Activated CD4-positive, alpha-beta memory T cell treated with anti-CD3 and anti-CD28 coated beads for 36 hours (primary cell): ENCODE results near the gene CFAP99. TPM values are rescaled to one million over a fixed set of nuclear protein-coding genes. Genes with fewer than 3 reads are reported as not detected.

Source experiments
- CTCF ChIA-PET: fragments of 350-600 bp; sonication (Branson Sonifier 250); formaldehyde crosslinking; loops from one replicate; lab custom pipeline; 2021; ENCODE audit warnings: antibody characterized with exemption, inconsistent platforms; lab: Charles Lee
- POLR2A ChIA-PET: fragments of 350-600 bp; sonication (Branson Sonifier 250); formaldehyde crosslinking; loops from one replicate; lab custom pipeline; 2021; ENCODE audit warnings: antibody characterized with exemption; lab: Charles Lee
- DNase-seq: peaks from one replicate; pipeline ENCODE4 v3.0.0-alpha.2; 2020
- H3K27ac Mint-ChIP-seq: one replicate; pipeline ENCODE4 v1.8.0; 2021; ENCODE audit warnings: mixed read lengths
- H3K27me3 Mint-ChIP-seq: one replicate; pipeline ENCODE4 v1.8.0; 2021; ENCODE audit warnings: mixed read lengths
- H3K36me3 Mint-ChIP-seq: one replicate; pipeline ENCODE4 v1.8.0; 2021; ENCODE audit warnings: mixed read lengths
- H3K4me1 Mint-ChIP-seq: one replicate; pipeline ENCODE4 v1.8.0; 2021; ENCODE audit warnings: low read depth, mixed read lengths
- H3K4me3 Mint-ChIP-seq: one replicate; pipeline ENCODE4 v1.8.0; 2021; ENCODE audit warnings: mild to moderate bottlenecking, mixed read lengths
- H3K9me3 Mint-ChIP-seq: one replicate; pipeline ENCODE4 v1.8.0; 2021; ENCODE audit warnings: mixed read lengths
- intact Hi-C: fragments of 100-400 bp; cut with micrococcal nuclease; formaldehyde crosslinking; loops from one replicate; pipeline ENCODE4 v1.15.1; 2023
- total RNA-seq, 2 experiments: library from RNA; stranded (reverse); gene quantifications; one replicate each; pipeline ENCODE4 v1.2.3, GENCODE V29; 2021

Gene CFAP99
- total RNA-seq, 2 experiments from 2014 or later: not detected

DNA sequence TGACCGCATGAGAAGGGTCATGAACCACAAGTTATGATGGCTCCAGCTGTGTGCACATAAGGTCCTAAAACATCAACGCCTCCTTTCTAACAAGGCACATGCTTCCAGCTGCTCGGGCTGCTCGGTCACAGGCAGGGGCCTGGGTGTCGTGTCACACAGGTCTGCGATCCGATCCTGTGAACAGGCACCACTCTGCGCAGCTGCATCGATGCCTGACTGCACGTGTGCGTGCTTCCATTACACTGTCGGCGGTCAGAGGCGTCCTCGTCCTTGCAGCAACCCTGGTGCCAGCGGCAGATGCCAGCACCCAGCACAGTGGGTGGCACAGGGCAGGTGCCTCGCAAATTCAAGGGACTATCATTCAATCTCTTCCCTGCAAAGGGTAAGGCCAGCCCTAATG, 24.2 kb upstream of the CFAP99 start:
- CTCF ChIA-PET: interaction anchor here (1.5 kb wide), 1 partner anchor 47 kb away, joined by 5 read pairs; no protein-coding TSS in a partner anchor
- H3K36me3 Mint-ChIP-seq: peaks cover 3% of the 10 kb centered on the region
- intact Hi-C loops: no loop called here
- H3K4me3 Mint-ChIP-seq: no peak overlapping the region
- POLR2A ChIA-PET: interaction anchor here (0.8 kb wide), 1 partner anchor 17 kb away, joined by 3 read pairs; no protein-coding TSS in a partner anchor
- H3K27ac Mint-ChIP-seq: no peak overlapping the region
- DNase-seq: no peak
- H3K27me3 Mint-ChIP-seq: no peaks in the 10 kb centered on the region
- H3K9me3 Mint-ChIP-seq: no peaks in the 10 kb centered on the region
- H3K4me1 Mint-ChIP-seq: peaks cover 22% of the 10 kb centered on the region

- Mint-ChIP-seq H3K27ac (no peak overlapping the region), H3K4me1 (peaks cover 22% of the 10 kb centered on the region), H3K36me3 (peaks cover 3% of the 10 kb centered on the region), H3K27me3 (no peaks in the 10 kb centered on the region), H3K4me3 (no peak overlapping the region), H3K9me3 (no peaks in the 10 kb centered on the region)
- no peak for DNase-seq
- ChIA-PET POLR2A (no interaction called here), CTCF (interaction anchor here (1.5 kb wide), 1 partner anchor 47 kb away, joined by 5 read pairs; no protein-coding TSS in a partner anchor)
- intact Hi-C loops: no loop called here
Measured at GRCh38 chr4:2395038-2395437, 23.7 kb upstream of the CFAP99 start.

DNA sequence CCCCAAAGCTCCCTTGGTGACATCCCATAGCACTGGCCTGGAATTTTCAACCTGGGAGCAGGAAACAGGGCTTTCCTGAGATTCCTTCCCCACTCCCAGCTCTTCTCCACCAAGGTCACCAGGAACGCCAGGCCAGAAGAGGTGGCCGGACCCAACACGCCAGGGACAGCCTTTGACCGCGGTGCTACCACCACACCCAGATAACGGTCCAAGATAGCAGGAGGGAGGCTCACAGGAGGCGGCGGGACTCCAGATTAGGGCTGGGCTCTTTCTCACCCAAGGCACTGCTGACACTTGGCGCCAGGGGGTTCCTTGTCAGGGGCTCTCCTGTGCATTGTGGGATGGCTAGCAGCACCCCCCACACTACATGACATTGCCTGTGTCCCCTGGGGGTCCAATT, 23.2 kb upstream of the CFAP99 start:
- no peak for DNase-seq
- CTCF ChIA-PET: no interaction called here

DNA sequence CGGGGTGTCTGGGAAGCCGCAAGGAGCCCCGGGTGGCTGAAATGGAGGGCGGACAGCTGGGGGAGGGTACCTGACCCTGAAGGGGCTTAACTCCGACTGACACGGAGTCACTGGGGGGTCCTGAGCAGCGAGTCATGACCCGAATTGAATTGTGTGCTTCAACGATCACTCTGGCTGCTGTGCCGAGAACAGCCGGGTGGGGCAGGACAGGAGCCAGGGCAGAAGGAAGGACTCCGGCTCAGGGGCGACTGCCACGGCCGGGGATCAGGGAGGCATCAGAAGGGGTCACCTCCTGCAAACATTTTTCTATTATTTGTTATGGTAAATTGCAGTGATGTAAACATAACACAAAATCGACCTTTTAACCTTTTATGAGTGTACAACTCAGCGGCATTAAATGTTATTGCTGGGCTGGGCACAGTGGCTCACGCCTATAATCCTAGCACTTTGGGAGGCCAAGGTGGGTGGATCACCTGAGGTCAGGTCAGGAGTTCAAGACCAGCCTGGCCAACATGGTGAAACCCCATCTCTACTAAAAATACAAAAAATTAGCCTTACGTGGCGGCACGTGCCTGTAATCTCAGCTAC, 21.9 kb upstream of the CFAP99 start:
- ChIA-PET POLR2A (no interaction called here), CTCF (no interaction called here)
- H3K4me1 Mint-ChIP-seq: peaks cover 26% of the 10 kb centered on the region
- peaks cover 3% of the 10 kb centered on the region for H3K36me3 Mint-ChIP-seq
- no peaks in the 10 kb centered on the region for H3K27me3 Mint-ChIP-seq
- DNase-seq: no peak
- H3K9me3 Mint-ChIP-seq: no peaks in the 10 kb centered on the region
- intact Hi-C loops: no loop called here
- H3K27ac Mint-ChIP-seq: no peak overlapping the region
- H3K4me3 Mint-ChIP-seq: no peak overlapping the region

More for the DNA sequence above, 23.2 kb upstream of the CFAP99 start:
- Mint-ChIP-seq H3K27me3 (no peaks in the 10 kb centered on the region), H3K4me3 (no peak overlapping the region), H3K4me1 (peaks cover 22% of the 10 kb centered on the region), H3K9me3 (no peaks in the 10 kb centered on the region), H3K27ac (no peak overlapping the region), H3K36me3 (peaks cover 3% of the 10 kb centered on the region)
- POLR2A ChIA-PET: no interaction called here
- intact Hi-C loops: no loop called here

GRCh38 chr4:2397596-2398379, 21.0 kb upstream of the CFAP99 start:
- Mint-ChIP-seq H3K36me3 (peaks cover 3% of the 10 kb centered on the region), H3K27me3 (no peaks in the 10 kb centered on the region), H3K4me1 (peaks cover 35% of the 10 kb centered on the region), H3K9me3 (no peaks in the 10 kb centered on the region), H3K4me3 (no peak overlapping the region), H3K27ac (no peak overlapping the region)
- intact Hi-C loops: no loop called here
- ChIA-PET POLR2A (no interaction called here), CTCF (no interaction called here)
- no peak for DNase-seq

GRCh38 chr4:2399216-2399615, 19.5 kb upstream of the CFAP99 start:
- H3K4me3 Mint-ChIP-seq: no peak overlapping the region
- intact Hi-C loops: no loop called here
- ChIA-PET CTCF (no interaction called here), POLR2A (interaction anchor here (0.8 kb wide), 1 partner anchor 13 kb away, joined by 3 read pairs; no protein-coding TSS in a partner anchor)
- no peak overlapping the region for H3K27ac Mint-ChIP-seq
- DNase-seq: no peak
- peaks cover 3% of the 10 kb centered on the region for H3K36me3 Mint-ChIP-seq
- H3K27me3 Mint-ChIP-seq: no peaks in the 10 kb centered on the region
- no peaks in the 10 kb centered on the region for H3K9me3 Mint-ChIP-seq
- peaks cover 28% of the 10 kb centered on the region for H3K4me1 Mint-ChIP-seq

- POLR2A ChIA-PET: interaction anchor here (0.8 kb wide), 1 partner anchor 12 kb away, joined by 3 read pairs; no protein-coding TSS in a partner anchor
- Mint-ChIP-seq H3K9me3 (no peaks in the 10 kb centered on the region), H3K27me3 (no peaks in the 10 kb centered on the region), H3K36me3 (peaks cover 3% of the 10 kb centered on the region), H3K4me3 (no peak overlapping the region), H3K27ac (no peak overlapping the region), H3K4me1 (peaks cover 25% of the 10 kb centered on the region)
- intact Hi-C loops: no loop called here
- CTCF ChIA-PET: no interaction called here
- DNase-seq: no peak
Measured at GRCh38 chr4:2399631-2400190, 19.0 kb upstream of the CFAP99 start.

DNA sequence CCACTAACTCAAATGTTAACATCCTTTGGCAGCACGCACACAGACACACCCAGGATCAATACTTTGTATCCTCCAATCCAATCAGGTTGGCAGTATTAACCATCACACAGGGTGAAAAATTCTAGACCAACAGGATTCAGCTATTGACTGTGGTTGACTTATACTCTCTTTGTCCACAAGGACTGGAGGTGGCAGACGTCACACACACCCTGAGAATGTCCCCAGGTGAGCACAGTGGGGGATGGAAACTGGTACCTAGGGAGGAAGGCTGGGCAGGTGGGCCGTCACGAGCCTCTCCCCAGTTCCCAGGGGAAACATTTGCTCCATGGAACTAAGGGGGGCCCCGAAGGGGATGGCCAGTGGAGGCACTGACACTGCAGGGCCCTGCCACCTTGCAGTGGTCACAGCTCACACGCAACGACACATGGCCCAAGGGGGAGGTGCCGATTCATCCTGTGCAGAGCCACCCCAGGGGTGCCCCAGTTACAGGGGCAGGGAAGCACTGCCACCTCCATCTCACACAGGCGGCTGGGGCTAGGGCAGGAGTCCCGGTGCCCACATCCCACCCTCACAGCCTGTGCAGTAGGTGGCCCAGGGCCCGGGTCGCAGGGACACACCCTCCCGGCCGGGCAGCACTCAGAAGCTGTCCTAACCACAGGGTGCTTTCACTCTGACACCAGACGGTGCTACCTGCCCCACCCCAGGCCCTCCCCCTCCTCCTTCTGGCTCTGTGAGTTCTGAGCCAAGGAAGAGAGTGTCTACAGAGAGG, 17.7 kb upstream of the CFAP99 start:
- H3K36me3 Mint-ChIP-seq: peaks cover 3% of the 10 kb centered on the region
- peak; percentile 44 for DNase-seq
- no peak overlapping the region for H3K27ac Mint-ChIP-seq
- no peak overlapping the region for H3K4me3 Mint-ChIP-seq
- no peaks in the 10 kb centered on the region for H3K27me3 Mint-ChIP-seq
- intact Hi-C loops: no loop called here
- H3K4me1 Mint-ChIP-seq: peaks cover 22% of the 10 kb centered on the region
- POLR2A ChIA-PET: interaction anchor here (3.8 kb wide), 1 partner anchor 11 kb away, joined by 24 read pairs; no protein-coding TSS in a partner anchor
- no peaks in the 10 kb centered on the region for H3K9me3 Mint-ChIP-seq
- CTCF ChIA-PET: interaction anchor here (3.8 kb wide), 1 partner anchor 12 kb away, joined by 21 read pairs; no protein-coding TSS in a partner anchor

DNA sequence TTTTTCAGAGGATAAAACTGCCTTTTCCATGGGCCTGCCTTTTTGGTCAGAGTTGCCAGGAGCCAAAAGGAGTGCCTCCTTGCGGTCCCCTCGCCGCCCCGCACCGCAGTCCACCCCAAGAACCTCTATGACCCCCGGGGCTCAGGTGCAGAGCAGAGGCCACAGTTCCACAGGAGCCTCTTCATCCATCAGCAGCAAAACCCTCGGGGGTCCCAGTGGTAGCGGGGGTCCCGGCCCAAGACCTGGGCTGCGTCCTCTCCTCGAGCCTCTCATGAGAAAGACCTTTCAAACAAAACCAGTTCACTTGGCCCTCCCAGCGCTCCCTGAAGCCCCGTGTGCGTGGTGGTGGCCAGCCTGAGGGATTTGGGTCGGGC, 17.2 kb upstream of the CFAP99 start:
- POLR2A ChIA-PET: interaction anchor here (3.8 kb wide), 1 partner anchor 10 kb away, joined by 24 read pairs; no protein-coding TSS in a partner anchor
- Mint-ChIP-seq H3K27me3 (no peaks in the 10 kb centered on the region), H3K27ac (no peak overlapping the region), H3K36me3 (peaks cover 3% of the 10 kb centered on the region), H3K9me3 (no peaks in the 10 kb centered on the region), H3K4me3 (peak overlapping the region; percentile 60), H3K4me1 (peaks cover 24% of the 10 kb centered on the region)
- intact Hi-C loops: no loop called here
- no peak for DNase-seq
- CTCF ChIA-PET: interaction anchor here (1.2 to 3.8 kb wide), 3 partner anchors 11 to 181 kb away, joined by 5 to 21 read pairs (median 6); no protein-coding TSS in a partner anchor

GRCh38 chr4:2402048-2402842, 16.5 kb upstream of the CFAP99 start:
- Mint-ChIP-seq H3K9me3 (no peaks in the 10 kb centered on the region), H3K4me3 (peak overlapping the region; percentile 60), H3K27ac (no peak overlapping the region), H3K4me1 (peaks cover 31% of the 10 kb centered on the region), H3K36me3 (peaks cover 3% of the 10 kb centered on the region), H3K27me3 (no peaks in the 10 kb centered on the region)
- ChIA-PET CTCF (interaction anchor here (1.2 to 3.8 kb wide), 4 partner anchors 10 to 182 kb away, joined by 3 to 21 read pairs (median 6); partner anchors contain the start of gene CFAP99), POLR2A (interaction anchor here (0.8 to 3.8 kb wide), 2 partner anchors 10 to 13 kb away, joined by 3 to 24 read pairs; no protein-coding TSS in a partner anchor)
- intact Hi-C loops: no loop called here
- DNase-seq: peak; percentile 51

DNA sequence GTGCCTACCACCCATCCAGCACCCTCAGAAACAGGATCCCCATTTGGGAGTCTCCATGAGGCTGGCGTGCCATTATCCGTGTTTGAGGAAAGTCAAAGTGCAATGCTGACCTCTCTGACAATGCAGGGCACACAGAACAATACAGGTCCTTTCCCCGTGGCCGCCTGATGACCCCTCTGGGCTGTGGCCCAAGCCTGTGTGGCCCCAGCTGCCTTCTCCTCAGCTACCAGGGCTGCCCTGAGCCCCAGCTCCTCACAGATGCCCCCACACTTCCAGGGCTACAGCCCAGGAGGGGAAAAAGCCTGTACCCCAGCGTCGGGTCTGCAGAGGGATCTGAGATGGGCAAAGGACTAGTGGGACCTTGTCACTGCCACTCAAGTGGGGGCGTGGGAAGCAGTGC, 15.8 kb upstream of the CFAP99 start:
- ChIA-PET CTCF (interaction anchor here (1.3 to 3.8 kb wide), 3 partner anchors 10 to 16 kb away, joined by 3 to 21 read pairs (median 6); partner anchors contain the start of gene CFAP99), POLR2A (interaction anchor here (0.8 to 3.8 kb wide), 2 partner anchors 9 to 14 kb away, joined by 3 to 24 read pairs; no protein-coding TSS in a partner anchor)
- H3K27me3 Mint-ChIP-seq: no peaks in the 10 kb centered on the region
- no peak overlapping the region for H3K27ac Mint-ChIP-seq
- H3K4me1 Mint-ChIP-seq: peaks cover 38% of the 10 kb centered on the region
- intact Hi-C loops: no loop called here
- no peaks in the 10 kb centered on the region for H3K36me3 Mint-ChIP-seq
- no peak overlapping the region for H3K4me3 Mint-ChIP-seq
- H3K9me3 Mint-ChIP-seq: no peaks in the 10 kb centered on the region
- DNase-seq: no peak
